Measurements from ENCODE around the gene RITA1. TPM values are rescaled to one million over a fixed set of nuclear protein-coding genes. Genes with fewer than 3 reads are reported as not detected.

The RITA1 gene
- total RNA-seq, 2 donors from 2014 or later, result 15.8 to 26.3 TPM

- Mint-ChIP-seq H3K36me3 (peaks cover 14 to 17% of the 10 kb centered on the region in 2 donors), H3K27ac (no peak overlapping the region), H3K9me3 (no peaks in the 10 kb centered on the region)
- no peak for DNase-seq (ENCODE audit: low spot score in 2 of 2)
- no peak for ATAC-seq
Observed at GRCh38 chr12:113167868-113168267, 17.7 kb upstream of the RITA1 start.

GRCh38 chr12:113169697-113170096 lies 15.8 kb upstream of the RITA1 start:
- Mint-ChIP-seq H3K27ac (no peak overlapping the region), H3K9me3 (no peaks in the 10 kb centered on the region), H3K36me3 (peaks cover 17 to 19% of the 10 kb centered on the region in 2 donors)
- ATAC-seq (no peak), DNase-seq (ENCODE audit: low spot score in 2 of 2) (no peak)

- H3K36me3 Mint-ChIP-seq, result peaks cover 17 to 20% of the 10 kb centered on the region in 2 donors
- H3K9me3 Mint-ChIP-seq, result no peaks in the 10 kb centered on the region
- no peak for ATAC-seq
- no peak for DNase-seq (ENCODE audit: low spot score in 2 of 2)
- no peak overlapping the region for H3K27ac Mint-ChIP-seq
Observed at GRCh38 chr12:113170457-113170856, 15.1 kb upstream of the RITA1 start.

GRCh38 chr12:113170926-113171325 lies 14.6 kb upstream of the RITA1 start:
- no peaks in the 10 kb centered on the region for H3K9me3 Mint-ChIP-seq
- DNase-seq (ENCODE audit: low spot score in 2 of 2) (no peak), ATAC-seq (no peak)
- H3K27ac Mint-ChIP-seq, result peak overlapping the region in 1 of 2 donors; percentile 1
- H3K36me3 Mint-ChIP-seq, result peaks cover 17 to 20% of the 10 kb centered on the region in 2 donors

- peaks cover 17 to 20% of the 10 kb centered on the region in 2 donors for H3K36me3 Mint-ChIP-seq
- DNase-seq (ENCODE audit: low spot score in 2 of 2) (no peak), ATAC-seq (no peak)
- H3K9me3 Mint-ChIP-seq, result no peaks in the 10 kb centered on the region
- no peak overlapping the region for H3K27ac Mint-ChIP-seq
Observed at GRCh38 chr12:113171543-113171942, 14.0 kb upstream of the RITA1 start.

- Mint-ChIP-seq H3K27ac (no peak overlapping the region), H3K36me3 (peaks cover 17 to 27% of the 10 kb centered on the region in 2 donors), H3K9me3 (no peaks in the 10 kb centered on the region)
- no peak for DNase-seq (ENCODE audit: low spot score in 2 of 2)
- no peak for ATAC-seq
Observed at GRCh38 chr12:113172185-113172584, 13.3 kb upstream of the RITA1 start.

GRCh38 chr12:113173081-113173698 lies 12.3 kb upstream of the RITA1 start:
- peaks cover 17 to 37% of the 10 kb centered on the region in 2 donors for H3K36me3 Mint-ChIP-seq

GRCh38 chr12:113174461-113175384 lies 10.8 kb upstream of the RITA1 start:
- peak; percentile 84 to 86 for ATAC-seq
- Mint-ChIP-seq H3K9me3 (no peaks in the 10 kb centered on the region), H3K36me3 (peaks cover 17 to 37% of the 10 kb centered on the region in 2 donors), H3K27ac (peak overlapping the region in 1 of 2 donors; percentile 81)
- peak in 1 of 2 donors; percentile 89 for DNase-seq (ENCODE audit: low spot score in 2 of 2)

More at GRCh38 chr12:113173081-113173698, 12.3 kb upstream of the RITA1 start:
- no peak overlapping the region for H3K27ac Mint-ChIP-seq
- ATAC-seq, result no peak
- H3K9me3 Mint-ChIP-seq, result no peaks in the 10 kb centered on the region
- no peak for DNase-seq (ENCODE audit: low spot score in 2 of 2)

- DNase-seq (ENCODE audit: low spot score in 2 of 2) (no peak), ATAC-seq (no peak)
- Mint-ChIP-seq H3K36me3 (peaks cover 0 to 23% of the 10 kb centered on the region in 2 donors), H3K27ac (no peak overlapping the region), H3K9me3 (no peaks in the 10 kb centered on the region)
Observed at GRCh38 chr12:113179023-113179422, 6.5 kb upstream of the RITA1 start.

GRCh38 chr12:113180333-113180732 lies 5.2 kb upstream of the RITA1 start:
- H3K27ac Mint-ChIP-seq, result peak overlapping the region in 1 of 2 donors; percentile 58
- H3K36me3 Mint-ChIP-seq, result peaks cover 6 to 18% of the 10 kb centered on the region in 2 donors
- no peaks in the 10 kb centered on the region for H3K9me3 Mint-ChIP-seq
- DNase-seq (ENCODE audit: low spot score in 2 of 2) (no peak), ATAC-seq (no peak)

- Mint-ChIP-seq H3K27ac (peak overlapping the region; percentile 55 to 96), H3K36me3 (peaks cover 16 to 23% of the 10 kb centered on the region in 2 donors)
Observed at GRCh38 chr12:113181975-113182374, 3.5 kb upstream of the RITA1 start.

GRCh38 chr12:113183030-113183589 lies 2.4 kb upstream of the RITA1 start:
- no peak for DNase-seq (ENCODE audit: low spot score in 2 of 2)
- ATAC-seq, result no peak
- no peaks in the 10 kb centered on the region for H3K9me3 Mint-ChIP-seq
- peak overlapping the region; percentile 89 to 96 for H3K27ac Mint-ChIP-seq
- H3K36me3 Mint-ChIP-seq, result peaks cover 17 to 21% of the 10 kb centered on the region in 2 donors

More at GRCh38 chr12:113181975-113182374, 3.5 kb upstream of the RITA1 start:
- ATAC-seq (no peak), DNase-seq (ENCODE audit: low spot score in 2 of 2) (no peak)
- H3K9me3 Mint-ChIP-seq, result no peaks in the 10 kb centered on the region

GRCh38 chr12:113184098-113184899 lies 1.2 kb upstream of the RITA1 start:
- H3K36me3 Mint-ChIP-seq, result peaks cover 20 to 21% of the 10 kb centered on the region in 2 donors
- DNase-seq (ENCODE audit: low spot score in 2 of 2) (no peak), ATAC-seq (peak; percentile 72)
- peak overlapping the region; percentile 90 to 96 for H3K27ac Mint-ChIP-seq
- no peaks in the 10 kb centered on the region for H3K9me3 Mint-ChIP-seq

GRCh38 chr12:113184900-113185179 lies 681 bp upstream of the RITA1 start:
- peak; percentile 89 to 90 for ATAC-seq

GRCh38 chr12:113186033-113186365 lies 478 bp downstream of the RITA1 start:
- Mint-ChIP-seq H3K9me3 (no peaks in the 10 kb centered on the region), H3K36me3 (peaks cover 21 to 22% of the 10 kb centered on the region in 2 donors), H3K27ac (peak overlapping the region; percentile 96)
- DNase-seq (ENCODE audit: low spot score in 2 of 2) (no peak), ATAC-seq (no peak)

More at GRCh38 chr12:113184900-113185179, 681 bp upstream of the RITA1 start:
- Mint-ChIP-seq H3K36me3 (peaks cover 21 to 22% of the 10 kb centered on the region in 2 donors), H3K9me3 (no peaks in the 10 kb centered on the region), H3K27ac (peak overlapping the region; percentile 90 to 96)
- DNase-seq (ENCODE audit: low spot score in 2 of 2), result peak; percentile 86 to 93

- peaks cover 21 to 22% of the 10 kb centered on the region in 2 donors for H3K36me3 Mint-ChIP-seq
- H3K27ac Mint-ChIP-seq, result peak overlapping the region; percentile 96
- no peak for DNase-seq (ENCODE audit: low spot score in 2 of 2)
- no peaks in the 10 kb centered on the region for H3K9me3 Mint-ChIP-seq
- ATAC-seq, result no peak
Observed at GRCh38 chr12:113186666-113187325, 1.3 kb downstream of the RITA1 start.

Measured in activated naive CD4-positive, alpha-beta T cell treated with anti-CD3 and anti-CD28 coated beads, Interleukin-2, amount 50 U/mL, for 72 hours (primary cell).